ENCODE data around the gene DDA1. TPM values are rescaled to one million over a fixed set of nuclear protein-coding genes. Genes with fewer than 3 reads are reported as not detected.

The DDA1 gene
- total and polyA plus RNA-seq, 9 of the 15 experiments (the other 6 are each of a cell fraction or from before 2014, with no cell fraction given), result 1.4 to 83.8 (median 33.8) TPM

DNA sequence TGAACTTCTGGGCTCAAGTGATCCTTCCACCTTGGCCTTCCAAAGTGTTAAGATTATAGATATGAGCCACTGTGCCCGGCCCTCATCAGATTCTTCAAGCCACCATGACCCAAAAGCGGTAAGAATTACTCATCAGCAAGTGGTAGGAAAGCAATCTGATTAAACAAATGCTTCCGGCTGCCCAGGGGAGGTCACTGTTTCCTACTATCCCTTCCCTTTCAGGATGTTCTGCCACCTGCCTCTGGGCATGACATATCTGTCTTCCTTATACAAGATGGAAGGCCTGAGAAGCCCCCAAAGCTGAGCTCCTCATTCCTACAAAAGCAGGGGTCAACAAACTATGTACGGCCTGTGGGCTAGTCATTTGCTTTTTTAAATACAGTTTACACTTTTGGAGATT is 13.1 kb upstream of the DDA1 start (continued):
- TF ChIP-seq CEBPG (CRISPR knock-in tag; IDR thresholded peaks at IDR 0.05), result no peak
- no peak for TF ChIP-seq CEBPG (tag; conservative IDR thresholded peaks at IDR 0.05 in 1 of 2, IDR thresholded peaks at IDR 0.05 in 1 of 2)
- TF ChIP-seq ZNF140 (CRISPR knock-in tag; IDR thresholded peaks at IDR 0.05), result no peak
- TF ChIP-seq TCF7L2 (IDR thresholded peaks at IDR 0.05; ENCODE audit: low read depth, low read length), result no peak
- no peak for TF ChIP-seq ZNF146 (CRISPR knock-in tag; IDR thresholded peaks at IDR 0.05; ENCODE audit: unreplicated experiment)
- TF ChIP-seq LEF1 (IDR thresholded peaks at IDR 0.05), result no peak
- no peak for TF ChIP-seq PTBP1 (IDR thresholded peaks at IDR 0.05; ENCODE audit: low read depth, low read length)
- TF ChIP-seq GTF2F1 (IDR thresholded peaks at IDR 0.05; ENCODE audit: low read depth, low read length), result no peak
- peak; percentile 68 for TF ChIP-seq GABPA (tag; conservative IDR thresholded peaks at IDR 0.05; ENCODE audit: low read depth)
- no peak for TF ChIP-seq KLF13 (tag; IDR thresholded peaks at IDR 0.05; ENCODE audit: borderline replicate concordance, low read depth)
- TF ChIP-seq, protein P1, sequence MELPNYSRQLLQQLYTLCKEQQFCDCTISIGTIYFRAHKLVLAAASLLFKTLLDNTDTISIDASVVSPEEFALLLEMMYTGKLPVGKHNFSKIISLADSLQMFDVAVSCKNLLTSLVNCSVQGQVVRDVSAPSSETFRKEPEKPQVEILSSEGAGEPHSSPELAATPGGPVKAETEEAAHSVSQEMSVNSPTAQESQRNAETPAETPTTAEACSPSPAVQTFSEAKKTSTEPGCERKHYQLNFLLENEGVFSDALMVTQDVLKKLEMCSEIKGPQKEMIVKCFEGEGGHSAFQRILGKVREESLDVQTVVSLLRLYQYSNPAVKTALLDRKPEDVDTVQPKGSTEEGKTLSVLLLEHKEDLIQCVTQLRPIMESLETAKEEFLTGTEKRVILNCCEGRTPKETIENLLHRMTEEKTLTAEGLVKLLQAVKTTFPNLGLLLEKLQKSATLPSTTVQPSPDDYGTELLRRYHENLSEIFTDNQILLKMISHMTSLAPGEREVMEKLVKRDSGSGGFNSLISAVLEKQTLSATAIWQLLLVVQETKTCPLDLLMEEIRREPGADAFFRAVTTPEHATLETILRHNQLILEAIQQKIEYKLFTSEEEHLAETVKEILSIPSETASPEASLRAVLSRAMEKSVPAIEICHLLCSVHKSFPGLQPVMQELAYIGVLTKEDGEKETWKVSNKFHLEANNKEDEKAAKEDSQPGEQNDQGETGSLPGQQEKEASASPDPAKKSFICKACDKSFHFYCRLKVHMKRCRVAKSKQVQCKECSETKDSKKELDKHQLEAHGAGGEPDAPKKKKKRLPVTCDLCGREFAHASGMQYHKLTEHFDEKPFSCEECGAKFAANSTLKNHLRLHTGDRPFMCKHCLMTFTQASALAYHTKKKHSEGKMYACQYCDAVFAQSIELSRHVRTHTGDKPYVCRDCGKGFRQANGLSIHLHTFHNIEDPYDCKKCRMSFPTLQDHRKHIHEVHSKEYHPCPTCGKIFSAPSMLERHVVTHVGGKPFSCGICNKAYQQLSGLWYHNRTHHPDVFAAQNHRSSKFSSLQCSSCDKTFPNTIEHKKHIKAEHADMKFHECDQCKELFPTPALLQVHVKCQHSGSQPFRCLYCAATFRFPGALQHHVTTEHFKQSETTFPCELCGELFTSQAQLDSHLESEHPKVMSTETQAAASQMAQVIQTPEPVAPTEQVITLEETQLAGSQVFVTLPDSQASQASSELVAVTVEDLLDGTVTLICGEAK (IDR thresholded peaks at IDR 0.05), result no peak
- TF ChIP-seq, protein P1 (CRISPR knock-in tag; IDR thresholded peaks at IDR 0.05), result no peak
- TF ChIP-seq ARHGAP35 (IDR thresholded peaks at IDR 0.05; ENCODE audit: partially characterized antibody), result no peak
- no peak for TF ChIP-seq FOXK1 (CRISPR knock-in tag; IDR thresholded peaks at IDR 0.05; ENCODE audit: borderline replicate concordance)
- TF ChIP-seq, protein P2, sequence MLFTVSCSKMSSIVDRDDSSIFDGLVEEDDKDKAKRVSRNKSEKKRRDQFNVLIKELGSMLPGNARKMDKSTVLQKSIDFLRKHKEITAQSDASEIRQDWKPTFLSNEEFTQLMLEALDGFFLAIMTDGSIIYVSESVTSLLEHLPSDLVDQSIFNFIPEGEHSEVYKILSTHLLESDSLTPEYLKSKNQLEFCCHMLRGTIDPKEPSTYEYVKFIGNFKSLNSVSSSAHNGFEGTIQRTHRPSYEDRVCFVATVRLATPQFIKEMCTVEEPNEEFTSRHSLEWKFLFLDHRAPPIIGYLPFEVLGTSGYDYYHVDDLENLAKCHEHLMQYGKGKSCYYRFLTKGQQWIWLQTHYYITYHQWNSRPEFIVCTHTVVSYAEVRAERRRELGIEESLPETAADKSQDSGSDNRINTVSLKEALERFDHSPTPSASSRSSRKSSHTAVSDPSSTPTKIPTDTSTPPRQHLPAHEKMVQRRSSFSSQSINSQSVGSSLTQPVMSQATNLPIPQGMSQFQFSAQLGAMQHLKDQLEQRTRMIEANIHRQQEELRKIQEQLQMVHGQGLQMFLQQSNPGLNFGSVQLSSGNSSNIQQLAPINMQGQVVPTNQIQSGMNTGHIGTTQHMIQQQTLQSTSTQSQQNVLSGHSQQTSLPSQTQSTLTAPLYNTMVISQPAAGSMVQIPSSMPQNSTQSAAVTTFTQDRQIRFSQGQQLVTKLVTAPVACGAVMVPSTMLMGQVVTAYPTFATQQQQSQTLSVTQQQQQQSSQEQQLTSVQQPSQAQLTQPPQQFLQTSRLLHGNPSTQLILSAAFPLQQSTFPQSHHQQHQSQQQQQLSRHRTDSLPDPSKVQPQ (CRISPR knock-in tag; IDR thresholded peaks at IDR 0.05; ENCODE audit: borderline replicate concordance), result no peak
- TF ChIP-seq PRPF4 (IDR thresholded peaks at IDR 0.05; ENCODE audit: insufficient read depth, low read depth, low read length, poor library complexity, severe bottlenecking), result no peak
- TF ChIP-seq OTX1 (CRISPR knock-in tag; IDR thresholded peaks at IDR 0.05), result no peak
- 0 out of 2 replicates have a peak, but pooled peaks have one; percentile 7 for TF ChIP-seq ZNF134 (CRISPR knock-in tag; conservative IDR thresholded peaks at IDR 0.05)

All from K562 (cell line).